Neural cell (in vitro differentiated cells): Measurements from ENCODE around the gene SRSF10. TPM values are rescaled to one million over a fixed set of nuclear protein-coding genes. Genes with fewer than 3 reads are reported as not detected.

Experiments
- H2AFZ ChIP-seq: fragments of 200-600, 300-800 bp; sonication (generic), shearing (Covaris generic); 2 replicates; pipeline ENCODE4 v1.6.0; 2014; ENCODE audit warnings: low read depth, mild to moderate bottlenecking, antibody characterized with exemption, low read length, moderate library complexity
- H3F3A ChIP-seq: fragments of 200-600 bp; shearing (Covaris generic); 2 replicates; pipeline ENCODE4 v1.6.1; 2016; ENCODE audit warnings: mild to moderate bottlenecking, moderate library complexity, mixed read lengths, antibody characterized with exemption, low read length; ENCODE audit not compliant: insufficient read depth, poor library complexity, severe bottlenecking
- H3K27ac ChIP-seq: fragments of 200-600, 300-800 bp; sonication (generic), shearing (Covaris generic); 2 replicates; pipeline ENCODE4 v1.5.1; 2014; ENCODE audit warnings: mild to moderate bottlenecking, low read length, moderate library complexity
- H3K27me3 ChIP-seq: fragments of 300-800, 200-600 bp; sonication (generic), shearing (Covaris generic); 2 replicates; pipeline ENCODE4 v1.6.0; 2014; ENCODE audit warnings: mild to moderate bottlenecking, low read depth, low read length, moderate library complexity; ENCODE audit not compliant: insufficient read depth
- H3K36me3 ChIP-seq: fragments of 300-800, 200-600 bp; sonication (generic), shearing (Covaris generic); 2 replicates; pipeline ENCODE4 v1.5.1; 2014; ENCODE audit warnings: mild to moderate bottlenecking, antibody characterized with exemption, low read length, moderate library complexity; ENCODE audit not compliant: insufficient read depth
- H3K4me2 ChIP-seq: fragments of 300-800, 200-600 bp; sonication (generic), shearing (Covaris generic); 2 replicates; pipeline ENCODE4 v1.6.0; 2014; ENCODE audit warnings: mild to moderate bottlenecking, low read length
- H3K4me3 ChIP-seq: fragments of 300-800, 200-600 bp; sonication (generic), shearing (Covaris generic); 2 replicates; pipeline ENCODE4 v1.5.1; 2014; ENCODE audit warnings: mild to moderate bottlenecking, low read length, moderate library complexity
- H3K79me2 ChIP-seq: fragments of 200-600 bp; shearing (Covaris generic); replicated peaks from 2 replicates; pipeline ENCODE4 v1.6.0; 2014; ENCODE audit warnings: mild to moderate bottlenecking, low read length, moderate library complexity; ENCODE audit not compliant: insufficient read depth
- H3K9ac ChIP-seq: fragments of 300-800, 200-600 bp; sonication (generic), shearing (Covaris generic); 2 replicates; pipeline ENCODE4 v1.6.1; 2016; ENCODE audit warnings: mild to moderate bottlenecking, low read length, mixed read lengths
- H3K9me2 ChIP-seq: fragments of 200-600 bp; shearing (Covaris generic); 2 replicates; pipeline ENCODE4 v1.6.1; 2016; ENCODE audit warnings: mild to moderate bottlenecking, low read length, mixed read lengths; ENCODE audit not compliant: insufficient read depth
- H3K9me3 ChIP-seq: fragments of 200-600, 300-800 bp; sonication (generic), shearing (Covaris generic); 2 replicates; pipeline ENCODE4 v1.6.1; 2016; ENCODE audit warnings: mild to moderate bottlenecking, mixed run types, low read length, moderate library complexity, mixed read lengths
- H4K20me1 ChIP-seq: fragments of 200-600 bp; shearing (Covaris generic); 2 replicates; pipeline ENCODE4 v1.6.1; 2016; ENCODE audit warnings: mild to moderate bottlenecking, mixed run types; ENCODE audit not compliant: insufficient read depth
- EP300 ChIP-seq: fragments of 450-650 bp; conservative IDR thresholded peaks from 2 replicates; pipeline ENCODE4 v1.6.1; 2014; ENCODE audit warnings: antibody characterized with exemption, mild to moderate bottlenecking, moderate library complexity; ENCODE audit not compliant: poor library complexity, severe bottlenecking
- EZH2 ChIP-seq: fragments of 200-600, 300-800 bp; shearing (Covaris generic), sonication (generic); IDR thresholded peaks from 2 replicates; pipeline ENCODE4 v1.6.1; 2014; ENCODE audit warnings: antibody characterized with exemption, low read length, borderline replicate concordance, mild to moderate bottlenecking; ENCODE audit not compliant: insufficient read depth, poor library complexity, severe bottlenecking
- MXI1 ChIP-seq: fragments of 450-650 bp; conservative IDR thresholded peaks from 2 replicates; pipeline ENCODE4 v1.6.1; 2014; ENCODE audit warnings: antibody characterized with exemption, mild to moderate bottlenecking; ENCODE audit not compliant: poor library complexity, severe bottlenecking
- POLR2AphosphoS5 ChIP-seq: IDR thresholded peaks from 2 replicates; pipeline ENCODE4 v1.6.1; 2012
- RAD21 ChIP-seq: fragments of 450-650 bp; conservative IDR thresholded peaks from 2 replicates; pipeline ENCODE4 v1.6.1; 2014; ENCODE audit warnings: antibody characterized with exemption, mild to moderate bottlenecking, moderate library complexity
- SMC3 ChIP-seq: fragments of 450-650 bp; conservative IDR thresholded peaks from 2 replicates; pipeline ENCODE4 v1.6.1; 2014; ENCODE audit warnings: antibody characterized with exemption, mild to moderate bottlenecking, moderate library complexity; ENCODE audit not compliant: poor library complexity
- TAF1 ChIP-seq: IDR thresholded peaks from 2 replicates; pipeline ENCODE4 v1.6.1; 2012; ENCODE audit warnings: low read depth
- polyA plus RNA-seq: library from polyadenylated mRNA; depleted of rRNA; stranded (reverse); fragments of >200 nt; gene quantifications from 2 replicates; pipeline ENCODE4 v1.2.3, GENCODE V29; 2014
- TF ChIP-seq, protein P1 (sequence below): IDR thresholded peaks from 2 replicates; pipeline ENCODE4 v1.6.1; 2012; ENCODE audit warnings: borderline replicate concordance
- TF ChIP-seq, protein P2 (sequence below): fragments of 450-650 bp; IDR thresholded peaks from 2 replicates; pipeline ENCODE4 v1.5.1; 2014; ENCODE audit warnings: antibody characterized with exemption, mild to moderate bottlenecking, moderate library complexity; ENCODE audit not compliant: poor library complexity, severe bottlenecking

The SRSF10 gene
- polyA plus RNA-seq, 1 donor from 2014 or later: 201 TPM

DNA sequence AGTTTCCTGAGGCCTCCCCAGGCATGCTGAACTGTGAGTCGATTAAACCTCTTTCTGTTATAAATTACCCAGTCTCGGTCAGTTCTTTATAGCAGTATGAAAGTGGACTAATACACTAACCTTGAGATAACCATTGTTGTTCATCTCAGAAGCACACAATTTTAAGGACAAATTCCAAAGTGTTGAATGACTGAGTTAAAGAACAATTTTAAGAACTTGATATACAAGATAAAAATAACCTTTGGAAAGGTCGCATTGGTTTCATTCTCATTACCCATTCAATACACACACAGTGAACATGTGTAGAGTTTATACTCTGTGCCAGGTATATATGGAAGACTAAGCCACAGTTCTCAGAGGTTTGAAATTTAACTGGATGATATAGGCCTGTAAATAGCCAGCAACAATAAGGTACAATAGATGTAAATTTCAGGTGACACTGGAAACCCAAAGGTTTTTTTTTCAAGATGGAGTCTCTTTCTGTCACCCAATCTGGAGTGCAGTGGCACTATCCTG, 19.1 kb upstream of the SRSF10 start:
- Histone ChIP-seq H3K9me2 (no peaks in the 10 kb centered on the region), H3K9me3 (no peaks in the 10 kb centered on the region), H3K27ac (no peak overlapping the region), H3K36me3 (no peaks in the 10 kb centered on the region), H2AFZ (no peak overlapping the region), H3K4me3 (no peak overlapping the region), H3K9ac (no peak overlapping the region), H3F3A (no peaks in the 10 kb centered on the region), H4K20me1 (no peaks in the 10 kb centered on the region), H3K4me2 (no peak overlapping the region), H3K79me2 (no peaks in the 10 kb centered on the region), H3K27me3 (no peaks in the 10 kb centered on the region)
- TF ChIP-seq, protein P1, sequence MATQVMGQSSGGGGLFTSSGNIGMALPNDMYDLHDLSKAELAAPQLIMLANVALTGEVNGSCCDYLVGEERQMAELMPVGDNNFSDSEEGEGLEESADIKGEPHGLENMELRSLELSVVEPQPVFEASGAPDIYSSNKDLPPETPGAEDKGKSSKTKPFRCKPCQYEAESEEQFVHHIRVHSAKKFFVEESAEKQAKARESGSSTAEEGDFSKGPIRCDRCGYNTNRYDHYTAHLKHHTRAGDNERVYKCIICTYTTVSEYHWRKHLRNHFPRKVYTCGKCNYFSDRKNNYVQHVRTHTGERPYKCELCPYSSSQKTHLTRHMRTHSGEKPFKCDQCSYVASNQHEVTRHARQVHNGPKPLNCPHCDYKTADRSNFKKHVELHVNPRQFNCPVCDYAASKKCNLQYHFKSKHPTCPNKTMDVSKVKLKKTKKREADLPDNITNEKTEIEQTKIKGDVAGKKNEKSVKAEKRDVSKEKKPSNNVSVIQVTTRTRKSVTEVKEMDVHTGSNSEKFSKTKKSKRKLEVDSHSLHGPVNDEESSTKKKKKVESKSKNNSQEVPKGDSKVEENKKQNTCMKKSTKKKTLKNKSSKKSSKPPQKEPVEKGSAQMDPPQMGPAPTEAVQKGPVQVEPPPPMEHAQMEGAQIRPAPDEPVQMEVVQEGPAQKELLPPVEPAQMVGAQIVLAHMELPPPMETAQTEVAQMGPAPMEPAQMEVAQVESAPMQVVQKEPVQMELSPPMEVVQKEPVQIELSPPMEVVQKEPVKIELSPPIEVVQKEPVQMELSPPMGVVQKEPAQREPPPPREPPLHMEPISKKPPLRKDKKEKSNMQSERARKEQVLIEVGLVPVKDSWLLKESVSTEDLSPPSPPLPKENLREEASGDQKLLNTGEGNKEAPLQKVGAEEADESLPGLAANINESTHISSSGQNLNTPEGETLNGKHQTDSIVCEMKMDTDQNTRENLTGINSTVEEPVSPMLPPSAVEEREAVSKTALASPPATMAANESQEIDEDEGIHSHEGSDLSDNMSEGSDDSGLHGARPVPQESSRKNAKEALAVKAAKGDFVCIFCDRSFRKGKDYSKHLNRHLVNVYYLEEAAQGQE: no peak
- TF ChIP-seq, protein P2, sequence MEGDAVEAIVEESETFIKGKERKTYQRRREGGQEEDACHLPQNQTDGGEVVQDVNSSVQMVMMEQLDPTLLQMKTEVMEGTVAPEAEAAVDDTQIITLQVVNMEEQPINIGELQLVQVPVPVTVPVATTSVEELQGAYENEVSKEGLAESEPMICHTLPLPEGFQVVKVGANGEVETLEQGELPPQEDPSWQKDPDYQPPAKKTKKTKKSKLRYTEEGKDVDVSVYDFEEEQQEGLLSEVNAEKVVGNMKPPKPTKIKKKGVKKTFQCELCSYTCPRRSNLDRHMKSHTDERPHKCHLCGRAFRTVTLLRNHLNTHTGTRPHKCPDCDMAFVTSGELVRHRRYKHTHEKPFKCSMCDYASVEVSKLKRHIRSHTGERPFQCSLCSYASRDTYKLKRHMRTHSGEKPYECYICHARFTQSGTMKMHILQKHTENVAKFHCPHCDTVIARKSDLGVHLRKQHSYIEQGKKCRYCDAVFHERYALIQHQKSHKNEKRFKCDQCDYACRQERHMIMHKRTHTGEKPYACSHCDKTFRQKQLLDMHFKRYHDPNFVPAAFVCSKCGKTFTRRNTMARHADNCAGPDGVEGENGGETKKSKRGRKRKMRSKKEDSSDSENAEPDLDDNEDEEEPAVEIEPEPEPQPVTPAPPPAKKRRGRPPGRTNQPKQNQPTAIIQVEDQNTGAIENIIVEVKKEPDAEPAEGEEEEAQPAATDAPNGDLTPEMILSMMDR: no peak
- TF ChIP-seq EZH2 (no peak), RAD21 (no peak), TAF1 (no peak), SMC3 (no peak), EP300 (no peak), MXI1 (no peak), POLR2AphosphoS5 (no peak)

DNA sequence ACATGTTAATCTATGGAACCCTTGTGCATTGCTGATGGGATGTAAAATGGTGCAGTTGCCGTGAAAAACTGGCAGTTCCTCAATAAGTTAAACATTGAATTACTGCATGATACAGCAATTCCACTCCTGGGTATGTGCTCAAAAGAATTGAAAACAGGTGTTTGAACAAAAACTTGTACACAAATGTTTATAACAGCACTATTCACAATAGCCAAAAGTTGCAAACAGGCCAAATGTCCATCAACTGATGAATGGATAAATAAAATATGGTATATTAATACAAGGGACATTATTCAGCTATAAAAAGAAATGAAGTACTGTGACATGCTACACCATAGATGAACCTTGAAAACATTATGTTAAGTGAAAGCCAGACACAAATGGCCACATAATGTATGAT, 17.7 kb upstream of the SRSF10 start:
- Histone ChIP-seq H3K79me2 (no peaks in the 10 kb centered on the region), H3K36me3 (no peaks in the 10 kb centered on the region), H3K9me2 (no peaks in the 10 kb centered on the region), H3K27me3 (no peaks in the 10 kb centered on the region), H3K9me3 (no peaks in the 10 kb centered on the region), H3F3A (no peaks in the 10 kb centered on the region), H3K9ac (no peak overlapping the region), H3K4me3 (no peak overlapping the region), H3K4me2 (no peak overlapping the region), H4K20me1 (no peaks in the 10 kb centered on the region), H2AFZ (no peak overlapping the region), H3K27ac (no peak overlapping the region)
- TF ChIP-seq, protein P2: no peak
